NCI-H524 treated with DMSO at 0.1 percent for 48 hours (cell line): ENCODE data around the gene ADGRG2.

ENCODE experiments used
- DNase-seq: peaks from one replicate; lab custom pipeline; 2025; lab: John Stamatoyannopoulos, UW

ADGRG2 gene

GRCh38 chrX:19121898-19122640 lies at the start of gene ADGRG2:
Gene ADGRG2 (minus strand): TSS chrX:19122468. CDS start chrX:19068834, 53,634 bp downstream.
- no peak for DNase-seq

- no peak for DNase-seq
These were observed 46.3 kb upstream of the ADGRG2 start for GRCh38 chrX:19168609-19169008.

- no peak for DNase-seq
These were observed 40.6 kb upstream of the ADGRG2 start for GRCh38 chrX:19162851-19163250.

DNA sequence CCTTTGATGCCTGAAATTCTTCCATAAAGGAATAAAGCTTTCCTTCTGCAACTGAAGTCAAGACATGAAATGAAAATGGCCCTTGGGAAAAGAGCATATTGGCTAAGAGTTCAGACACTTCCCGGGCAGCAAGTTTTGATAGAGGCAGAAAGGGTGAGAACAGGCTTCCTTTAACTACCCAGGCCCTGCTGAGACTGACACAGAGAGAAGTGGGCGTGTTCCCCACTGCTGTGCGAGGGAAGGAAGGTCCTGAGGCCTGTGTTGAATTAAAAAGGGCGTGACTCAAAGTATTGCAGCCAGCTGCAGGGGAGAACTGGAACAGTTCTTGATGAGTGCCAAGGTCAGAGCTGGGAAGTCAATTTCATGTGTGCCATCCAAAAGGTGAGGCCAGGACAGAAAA lies 33.9 kb upstream of the ADGRG2 start:
- DNase-seq: no peak

- DNase-seq: no peak
These were observed 30.5 kb upstream of the ADGRG2 start for GRCh38 chrX:19152762-19153161.

GRCh38 chrX:19137067-19137466 lies 14.8 kb upstream of the ADGRG2 start:
- no peak for DNase-seq

DNA sequence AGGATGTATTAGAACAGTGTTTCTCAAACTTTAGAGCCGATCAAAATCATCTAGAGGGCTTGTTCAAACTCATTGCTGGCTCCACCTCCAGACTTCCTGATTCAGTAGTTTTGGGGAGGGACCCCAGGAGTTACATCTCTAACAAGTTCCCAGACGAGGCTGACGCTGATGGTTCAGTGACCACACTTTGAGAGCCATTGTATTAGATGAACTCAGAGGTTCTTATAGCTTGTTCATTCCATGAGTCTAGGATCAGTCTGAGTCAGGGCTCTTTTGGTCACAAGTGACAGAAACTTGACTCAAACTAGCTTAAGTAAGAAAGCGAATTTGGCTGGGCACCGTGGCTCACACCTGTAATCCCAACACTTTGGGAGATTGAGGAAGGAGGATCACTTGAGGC lies 11.5 kb upstream of the ADGRG2 start:
- no peak for DNase-seq

DNA sequence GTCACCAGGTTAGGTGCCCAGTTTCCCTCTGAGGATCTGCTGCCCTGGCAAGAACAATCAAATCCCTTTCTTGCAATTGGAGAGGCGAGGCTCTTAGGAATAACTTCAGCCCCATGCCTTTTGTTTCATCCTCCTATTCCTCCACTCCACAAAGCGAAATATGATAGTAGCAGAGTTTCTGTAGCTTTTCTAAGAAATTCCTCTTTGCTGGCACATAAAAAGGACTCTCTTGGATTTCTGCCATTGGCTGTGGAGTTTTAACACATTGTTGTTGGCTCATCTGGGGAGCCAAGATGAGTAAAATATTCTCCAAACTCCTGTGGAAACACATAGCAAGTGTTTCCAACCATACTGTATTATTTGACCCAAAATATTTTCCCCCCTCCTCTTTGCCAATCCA lies 11.0 kb upstream of the ADGRG2 start:
- DNase-seq: no peak

DNA sequence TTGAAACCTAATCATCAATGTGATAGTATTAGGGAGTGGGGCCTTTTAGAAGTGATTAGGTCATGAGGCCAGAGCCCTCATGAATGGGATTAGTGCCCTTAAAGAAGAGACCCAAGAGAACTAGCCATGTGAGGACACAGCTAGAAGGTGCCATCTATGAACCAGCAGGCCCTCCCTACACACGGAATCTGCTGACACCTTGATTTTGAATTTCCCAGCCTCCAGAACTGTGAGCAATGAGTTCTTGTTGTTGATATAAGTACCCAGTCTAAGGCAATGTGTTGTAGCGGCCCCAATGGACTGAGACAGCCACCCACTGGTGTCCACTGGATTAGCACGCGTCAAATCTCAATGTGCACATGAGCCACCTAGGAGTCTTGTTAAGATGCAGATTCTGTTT lies 8.4 kb upstream of the ADGRG2 start:
- DNase-seq: no peak

DNA sequence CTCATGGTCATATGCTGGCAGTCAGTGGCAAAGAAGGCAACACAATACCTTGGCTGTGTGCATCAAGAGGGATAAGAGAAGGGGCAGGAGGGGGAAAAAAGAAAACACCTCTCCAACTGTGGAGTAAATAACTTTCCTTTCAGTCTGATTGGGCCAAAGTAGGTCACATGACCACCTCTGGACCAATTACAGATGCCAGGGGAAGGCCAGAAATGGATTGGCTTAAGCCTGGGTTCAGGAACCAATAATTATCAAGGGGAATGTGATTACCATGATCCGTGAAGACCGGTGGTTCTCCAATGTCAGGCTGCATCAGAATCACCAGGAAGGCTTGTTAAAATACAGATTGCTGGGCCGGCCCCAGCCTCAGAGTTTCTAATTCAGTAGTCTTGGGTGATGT lies 7.4 kb upstream of the ADGRG2 start:
- DNase-seq: no peak

DNA sequence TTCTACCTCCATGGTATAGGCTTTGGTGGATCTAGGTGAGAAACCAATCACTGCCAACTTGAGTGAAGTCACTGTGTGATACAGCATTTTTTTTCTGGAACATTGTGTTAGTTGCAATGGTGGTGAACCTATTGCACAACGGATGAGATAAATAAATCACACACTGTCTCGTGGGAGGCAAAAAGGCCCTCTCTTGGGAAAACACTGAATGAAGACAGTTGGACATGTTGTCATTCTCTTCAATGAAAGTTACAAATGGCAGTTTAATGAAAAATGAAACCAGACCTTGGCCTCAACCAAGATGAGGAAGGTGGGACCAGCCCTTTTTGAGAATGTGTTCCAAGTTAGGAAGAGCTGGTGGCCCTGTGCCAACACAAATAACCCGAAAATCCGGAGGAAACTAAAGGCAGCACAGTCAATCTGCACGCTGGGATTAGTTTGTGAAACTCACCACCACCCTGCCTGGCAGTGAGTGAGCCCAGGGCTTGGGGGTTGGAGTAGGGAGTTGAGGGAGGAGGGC lies 5.4 kb upstream of the ADGRG2 start:
- DNase-seq: no peak

DNA sequence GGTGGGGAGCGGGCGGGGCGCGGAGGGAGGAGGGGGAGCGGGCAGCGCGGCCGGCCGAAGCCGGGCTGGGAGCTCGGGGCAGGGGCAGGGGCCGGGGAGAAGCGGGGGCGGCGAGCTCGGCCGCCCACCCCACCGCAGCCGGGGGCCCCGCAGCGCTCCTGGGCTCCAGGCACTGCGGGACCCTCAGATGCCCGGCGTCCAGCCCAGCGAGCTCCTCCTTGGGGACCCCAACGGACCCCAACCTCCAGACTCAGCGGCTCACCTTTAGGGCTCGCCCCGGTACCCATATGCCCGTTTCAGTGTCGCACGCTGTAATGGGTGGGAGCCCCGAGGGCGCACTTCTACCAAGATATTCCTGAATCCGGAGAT lies 357 bp upstream of the ADGRG2 start:
- no peak for DNase-seq

DNA sequence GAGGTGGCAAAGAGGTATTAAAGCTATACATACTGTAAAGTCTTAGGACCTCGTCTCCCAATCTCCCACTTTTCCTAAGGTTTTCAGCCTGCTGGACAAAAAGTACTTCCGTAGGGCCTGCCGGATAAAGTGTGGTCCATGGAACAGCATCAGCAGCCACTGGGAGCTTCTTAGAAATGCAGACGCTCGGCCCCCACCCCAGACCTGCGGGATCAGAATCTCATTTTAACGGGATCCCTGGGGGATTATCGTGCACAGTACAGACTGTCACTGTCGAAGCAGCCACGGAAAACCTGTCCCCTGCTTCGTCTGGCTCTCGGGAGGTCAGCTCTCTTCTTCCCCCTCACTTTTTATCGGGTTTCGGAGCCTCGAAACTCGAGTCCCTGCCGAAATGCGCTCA lies 802 bp downstream of the ADGRG2 start:
- DNase-seq: no peak

DNA sequence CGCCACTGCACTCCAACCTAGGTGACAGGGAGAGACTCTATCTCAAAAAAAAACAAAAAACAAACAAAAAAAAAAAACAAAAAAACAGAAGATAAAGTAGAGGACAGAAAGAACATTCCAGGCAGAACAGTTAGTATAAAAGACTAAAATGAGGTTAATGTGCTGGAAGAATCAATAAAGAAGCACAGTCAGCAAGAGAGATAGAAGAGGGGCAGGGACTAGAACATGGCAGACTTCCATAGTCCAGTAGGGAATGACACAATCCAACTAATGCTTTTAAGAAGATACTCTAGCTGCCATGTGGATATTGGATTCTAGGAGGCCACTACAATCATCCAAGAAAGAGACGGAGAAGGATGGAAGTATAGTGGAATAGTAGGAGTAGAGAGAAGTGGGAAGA lies 11.6 kb downstream of the ADGRG2 start:
- no peak for DNase-seq

DNA sequence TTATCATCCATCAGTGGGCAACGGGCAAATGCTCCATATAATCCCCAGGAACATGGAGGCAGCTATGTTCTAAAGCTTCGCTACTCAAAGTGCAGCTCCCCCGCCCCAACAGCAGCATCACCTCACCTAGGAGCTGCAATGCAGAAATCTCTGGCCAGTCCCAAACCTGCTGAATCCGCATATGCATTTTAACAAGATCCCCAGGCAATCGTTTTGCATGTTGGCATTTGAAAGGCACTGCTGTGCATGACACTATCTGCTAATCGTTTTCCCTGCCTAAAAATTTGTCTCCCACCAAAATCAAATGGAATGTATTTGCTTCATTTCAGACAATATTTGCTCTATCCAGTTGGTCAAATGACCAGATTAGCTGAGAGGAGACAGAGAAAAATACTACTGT lies 15.2 kb downstream of the ADGRG2 start:
- DNase-seq: no peak

DNA sequence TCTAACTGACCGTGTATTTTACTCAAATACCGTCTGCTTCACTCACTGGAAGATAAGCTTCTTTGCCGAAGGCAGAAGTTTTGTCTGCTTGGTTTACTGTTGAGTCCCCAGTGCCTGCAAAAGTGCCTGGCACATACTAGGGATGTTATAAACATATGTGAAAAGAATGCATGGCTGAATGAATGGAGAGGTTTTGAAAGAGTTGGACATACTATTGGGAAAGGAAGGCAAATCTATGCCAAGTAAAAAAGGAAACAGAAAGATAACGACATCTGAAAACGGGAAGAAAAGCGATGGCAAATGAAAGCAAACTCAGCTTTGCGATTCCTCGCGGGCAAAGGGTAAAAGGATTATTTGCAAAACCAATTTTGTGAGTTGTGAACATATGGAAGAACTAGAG lies 21.7 kb downstream of the ADGRG2 start:
- DNase-seq: no peak

- no peak for DNase-seq
These were observed 24.6 kb downstream of the ADGRG2 start for GRCh38 chrX:19097553-19098283.

- DNase-seq: no peak
These were observed 25.7 kb downstream of the ADGRG2 start for GRCh38 chrX:19096586-19096985.

- DNase-seq: no peak
These were observed 27.6 kb downstream of the ADGRG2 start for GRCh38 chrX:19094654-19095053.

- no peak for DNase-seq
These were observed 30.7 kb downstream of the ADGRG2 start for GRCh38 chrX:19091596-19091995.

DNA sequence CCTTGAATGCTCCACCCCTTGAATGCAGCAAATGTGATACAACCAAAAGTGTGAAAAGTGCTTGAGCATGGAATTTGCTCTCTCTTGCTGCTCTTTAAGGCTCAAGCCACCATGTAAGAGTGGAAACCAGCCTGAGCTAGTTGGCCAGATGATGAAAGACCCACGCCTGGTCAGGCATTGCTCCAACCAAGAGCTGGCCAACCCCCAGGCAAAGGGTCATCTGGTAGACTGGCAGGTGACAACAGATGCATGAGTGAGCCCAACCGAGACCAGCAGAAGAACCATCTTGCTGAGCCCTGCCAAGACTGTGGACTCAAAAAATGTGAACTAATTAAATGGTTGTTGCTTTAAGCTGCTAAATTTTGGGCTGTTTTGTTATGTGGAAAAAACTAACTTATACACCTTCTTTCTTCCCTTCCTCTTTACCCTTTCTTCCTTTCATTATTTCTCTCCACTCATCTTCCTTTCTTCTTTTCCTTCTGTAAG lies 32.7 kb downstream of the ADGRG2 start:
- no peak for DNase-seq

DNA sequence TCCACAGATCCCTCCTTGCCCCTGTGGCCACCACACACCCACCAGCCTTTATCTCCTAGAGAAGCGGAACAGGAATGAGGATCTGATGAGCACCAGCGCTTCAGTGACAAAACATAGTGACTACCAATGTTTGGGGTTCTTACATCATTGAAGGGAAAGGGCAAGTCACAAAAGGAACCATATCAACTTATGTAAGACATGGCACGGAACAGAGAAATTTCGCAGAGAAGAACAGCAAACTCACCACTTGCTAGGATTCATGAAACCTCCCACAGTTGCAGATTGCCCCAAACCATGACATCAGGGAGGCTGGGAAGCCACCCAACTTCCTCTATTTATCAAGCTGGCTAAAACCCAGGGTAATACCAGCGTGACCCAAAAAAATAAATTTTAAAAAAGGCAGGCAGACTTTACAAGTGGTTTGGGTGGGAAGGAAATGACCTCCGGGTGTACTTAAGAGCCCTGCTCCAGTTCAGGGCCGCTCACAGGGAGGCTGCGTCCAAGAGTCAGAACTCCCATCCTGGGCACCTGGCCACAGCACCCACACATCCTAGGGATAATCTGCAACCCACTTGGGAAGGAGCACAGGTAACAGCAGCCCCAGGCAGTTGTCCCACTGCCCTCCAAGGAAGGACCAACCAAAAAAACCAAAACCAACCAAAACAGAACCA lies 36.0 kb downstream of the ADGRG2 start:
- DNase-seq: no peak

- no peak for DNase-seq
These were observed 36.6 kb downstream of the ADGRG2 start for GRCh38 chrX:19085666-19086065.
